IMR-90 (cell line): Measurements from ENCODE around the gene TREM2. TPM values are rescaled to one million over a fixed set of nuclear protein-coding genes. Genes with fewer than 3 reads are reported as not detected.

Experiments used
- ATAC-seq: fragments of 200-7000 bp; cut with Tn5 transposase; 2 replicates; pipeline ENCODE4 v1.9.1; 2020; ENCODE audit warnings: low read depth, mild to moderate bottlenecking, moderate library complexity
- BruUV-seq: library from RNA; stranded (reverse); fragments of 400-500 nt; replicated peaks from 2 replicates; lab custom pipeline; 2021; lab: Mats Ljungman, UMichigan
- CTCF ChIA-PET: fragments of 300-600 bp; formaldehyde crosslinking; extraction: SDS; loops from one replicate; lab custom pipeline; 2021; ENCODE audit warnings: antibody characterized with exemption; lab: Yijun Ruan, JAX
- POLR2A ChIA-PET: fragments of 300-600 bp; sonication (Branson Sonifier 250); formaldehyde crosslinking; loops from one replicate; lab custom pipeline; 2022; ENCODE audit warnings: antibody characterized with exemption; ENCODE audit not compliant: unreplicated experiment; lab: Charles Lee
- DNase-seq: peaks from one replicate; pipeline ENCODE4 v3.0.0; 2013
- H2AFZ ChIP-seq: replicated peaks from 2 replicates; pipeline ENCODE3; 2013; ENCODE audit warnings: low read length, mild to moderate bottlenecking; ENCODE audit not compliant: poor library complexity
- H2AK5ac ChIP-seq: 2 replicates; pipeline ENCODE4 v1.6.1; 2013; ENCODE audit warnings: low read depth, low read length, inconsistent platforms
- H2AK9ac ChIP-seq: replicated peaks from 2 replicates; pipeline ENCODE3; 2013; ENCODE audit warnings: mild to moderate bottlenecking, low read depth, low read length, moderate library complexity; ENCODE audit not compliant: poor library complexity
- H2BK120ac ChIP-seq: 2 replicates; pipeline ENCODE4 v1.6.1; 2013; ENCODE audit warnings: low read depth, low read length, inconsistent platforms
- H2BK15ac ChIP-seq: 3 replicates; pipeline ENCODE4 v1.6.1; 2013; ENCODE audit warnings: low read depth, low read length, inconsistent platforms
- H2BK20ac ChIP-seq: 2 replicates; pipeline ENCODE4 v1.6.1; 2013; ENCODE audit warnings: low read depth, mild to moderate bottlenecking, inconsistent platforms, low read length, moderate library complexity
- H2BK5ac ChIP-seq: 2 replicates; pipeline ENCODE4 v1.6.1; 2013; ENCODE audit warnings: mild to moderate bottlenecking, low read depth, low read length, inconsistent platforms; ENCODE audit not compliant: poor library complexity, severe bottlenecking
- H3K14ac ChIP-seq: replicated peaks from 2 replicates; pipeline ENCODE4 v1.6.1; 2013; ENCODE audit warnings: low read depth, low read length, inconsistent platforms
- H3K18ac ChIP-seq: 2 replicates; pipeline ENCODE4 v1.6.1; 2013; ENCODE audit warnings: low read depth, low read length, control low read depth
- H3K23ac ChIP-seq: 2 replicates; pipeline ENCODE4 v1.6.1; 2013; ENCODE audit warnings: low read depth, low read length, inconsistent platforms
- H3K27ac ChIP-seq: 2 replicates; pipeline ENCODE4 v1.5.1; 2013; ENCODE audit warnings: mild to moderate bottlenecking, control low read depth, low read length; ENCODE audit not compliant: insufficient read depth
- H3K27me3 ChIP-seq: 2 replicates; pipeline ENCODE4 v1.6.1; 2013; ENCODE audit warnings: low read length; ENCODE audit not compliant: control insufficient read depth, insufficient read depth
- H3K36me3 ChIP-seq: 2 replicates; pipeline ENCODE4 v1.6.1; 2013; ENCODE audit warnings: low read length, mixed read lengths; ENCODE audit not compliant: control insufficient read depth, insufficient read depth
- H3K4ac ChIP-seq: 2 replicates; pipeline ENCODE4 v1.6.1; 2013; ENCODE audit warnings: low read depth, low read length, inconsistent platforms
- H3K4me1 ChIP-seq: 2 replicates; pipeline ENCODE4 v1.6.1; 2013; ENCODE audit warnings: low read length, mixed read lengths; ENCODE audit not compliant: control insufficient read depth, insufficient read depth
- H3K4me2 ChIP-seq: 2 replicates; pipeline ENCODE4 v1.6.1; 2013; ENCODE audit warnings: low read depth, mild to moderate bottlenecking, control low read depth, low read length, moderate library complexity
- H3K4me3 ChIP-seq: 2 replicates; pipeline ENCODE4 v1.5.1; 2013; ENCODE audit warnings: low read depth, mild to moderate bottlenecking, control low read depth, low read length, moderate library complexity; ENCODE audit not compliant: insufficient read depth
- H3K56ac ChIP-seq: 2 replicates; pipeline ENCODE4 v1.6.1; 2013; ENCODE audit warnings: low read length, inconsistent platforms; ENCODE audit not compliant: insufficient read depth; ENCODE audit errors: extremely low read depth
- H3K79me1 ChIP-seq, 2 experiments: 2 replicates each; pipeline ENCODE4 v1.6.1; 2013; ENCODE audit warnings: low read length in 2 of 2, inconsistent platforms in 1 of 2, low read depth in 1 of 2
- H3K9ac ChIP-seq: 2 replicates; pipeline ENCODE4 v1.6.1; 2013; ENCODE audit warnings: low read depth, low read length, control low read depth
- H3K9me1 ChIP-seq: 2 replicates; pipeline ENCODE4 v1.6.1; 2013; ENCODE audit warnings: low read length, inconsistent platforms; ENCODE audit not compliant: insufficient read depth
- H3K9me3 ChIP-seq: 2 replicates; pipeline ENCODE4 v1.6.1; 2013; ENCODE audit warnings: low read length; ENCODE audit not compliant: control insufficient read depth, insufficient read depth
- H4K20me1 ChIP-seq: 2 replicates; pipeline ENCODE4 v1.6.1; 2013; ENCODE audit warnings: low read length, inconsistent platforms; ENCODE audit not compliant: insufficient read depth
- H4K5ac ChIP-seq: 2 replicates; pipeline ENCODE4 v1.6.1; 2013; ENCODE audit warnings: mild to moderate bottlenecking, low read depth, low read length, control low read depth
- H4K8ac ChIP-seq, 2 experiments: 2 replicates each; pipeline ENCODE4 v1.6.1; 2013; ENCODE audit warnings: low read depth in 2 of 2, low read length in 2 of 2, control low read depth in 1 of 2, inconsistent platforms in 1 of 2
- H4K91ac ChIP-seq: 2 replicates; pipeline ENCODE4 v1.6.1; 2013; ENCODE audit warnings: low read depth, low read length, inconsistent platforms; ENCODE audit not compliant: insufficient read depth
- BHLHE40 ChIP-seq: fragments of 150-350 bp; IDR thresholded peaks from 2 replicates; pipeline ENCODE4 v1.6.1; 2016; ENCODE audit warnings: mild to moderate bottlenecking, low read depth, low read length
- CEBPB ChIP-seq: IDR thresholded peaks from 2 replicates; pipeline ENCODE4 v1.6.1; 2012; ENCODE audit warnings: low read depth, low read length, improper control_type of control experiment
- CHD1 ChIP-seq: IDR thresholded peaks from 2 replicates; pipeline ENCODE4 v1.6.1; 2012; ENCODE audit warnings: low read depth, low read length, improper control_type of control experiment
- CTCF ChIP-seq: conservative IDR thresholded peaks from 2 replicates; pipeline ENCODE4 v1.5.1; 2012; ENCODE audit warnings: mild to moderate bottlenecking, low read depth, low read length, improper control_type of control experiment
- ELK1 ChIP-seq: fragments of 150-350 bp; IDR thresholded peaks from 2 replicates; pipeline ENCODE4 v1.6.1; 2016; ENCODE audit warnings: low read depth, mild to moderate bottlenecking, low read length, moderate library complexity, borderline replicate concordance
- FOS ChIP-seq: fragments of 150-350 bp; IDR thresholded peaks from 2 replicates; pipeline ENCODE4 v1.6.1; 2016; ENCODE audit warnings: low read depth, low read length
- MAFK ChIP-seq: IDR thresholded peaks from 2 replicates; pipeline ENCODE4 v1.6.1; 2012; ENCODE audit warnings: low read depth, low read length, improper control_type of control experiment
- MAZ ChIP-seq: IDR thresholded peaks from 2 replicates; pipeline ENCODE4 v1.6.1; 2012; ENCODE audit warnings: low read depth, mild to moderate bottlenecking, low read length, improper control_type of control experiment, moderate library complexity, borderline replicate concordance
- MXI1 ChIP-seq: IDR thresholded peaks from 2 replicates; pipeline ENCODE4 v1.6.1; 2012; ENCODE audit warnings: low read depth, mild to moderate bottlenecking, low read length, moderate library complexity, borderline replicate concordance
- NFE2L2 ChIP-seq: fragments of 150-350 bp; IDR thresholded peaks from 2 replicates; pipeline ENCODE4 v1.6.1; 2016; ENCODE audit warnings: low read depth, mild to moderate bottlenecking, low read length
- POLR2A ChIP-seq: IDR thresholded peaks from 2 replicates; pipeline ENCODE4 v1.6.1; 2012; ENCODE audit warnings: mild to moderate bottlenecking, low read depth, low read length
- RAD21 ChIP-seq: IDR thresholded peaks from 2 replicates; pipeline ENCODE4 v1.6.1; 2012; ENCODE audit warnings: low read length, improper control_type of control experiment
- RCOR1 ChIP-seq: IDR thresholded peaks from 2 replicates; pipeline ENCODE4 v1.6.1; 2012; ENCODE audit warnings: mild to moderate bottlenecking, low read length, improper control_type of control experiment; ENCODE audit not compliant: insufficient replicate concordance
- RFX5 ChIP-seq: IDR thresholded peaks from 2 replicates; pipeline ENCODE4 v1.8.0; 2012; ENCODE audit warnings: low read depth, mild to moderate bottlenecking, low read length, moderate library complexity
- SMC3 ChIP-seq: fragments of 150-350 bp; IDR thresholded peaks from 2 replicates; pipeline ENCODE4 v1.6.1; 2016; ENCODE audit warnings: low read depth, mild to moderate bottlenecking, antibody characterized with exemption, low read length, moderate library complexity
- USF2 ChIP-seq: fragments of 150-350 bp; IDR thresholded peaks from 2 replicates; pipeline ENCODE4 v1.6.1; 2017; ENCODE audit warnings: mild to moderate bottlenecking, antibody characterized with exemption, low read length, low read depth
- WGBS, 2 experiments: methylation state at CpG; one replicate each; pipeline versions ENCODE4 v1.1.5 to v1.1.7; 2013; ENCODE audit warnings: missing lambda C conversion rate in 2 of 2; ENCODE audit not compliant: insufficient read length in 1 of 2; ENCODE audit errors: extremely low coverage in 2 of 2; 5-methylcytosine and 5-hydroxymethylcytosine counted together
- dilution Hi-C: fragments of 300-500 bp; cut with HindIII; formaldehyde crosslinking; loops from one replicate; pipeline ENCODE4 v1.14.3; 2018; ENCODE audit warnings: low sequenced_read_pairs; ENCODE audit not compliant: unreplicated experiment
- in situ Hi-C: fragments of 300-500 bp; cut with MboI; formaldehyde crosslinking; loops from 3 replicates; pipeline ENCODE4 v1.14.3; 2019; ENCODE audit warnings: low sequenced_read_pairs, inconsistent platforms, mixed read lengths
- intact Hi-C: fragments of 100-400 bp; cut with micrococcal nuclease; formaldehyde crosslinking; loops from 2 replicates; pipeline ENCODE4 v1.10.0; 2022
- polyA plus RNA-seq, 3 experiments: library from polyadenylated mRNA; depleted of rRNA; stranded (reverse); fragments of >200 nt; gene quantifications; 2 replicates each; pipeline ENCODE4 v1.2.3, GENCODE V29; 2012; ENCODE audit warnings: low replicate concordance in 1 of 3
- total RNA-seq: library from RNA; depleted of rRNA; stranded (reverse); fragments of >200 nt; gene quantifications from 2 replicates; pipeline ENCODE4 v1.2.3, GENCODE V29; 2012

The TREM2 gene
- total and polyA plus RNA-seq, 2 of the 4 experiments (the other 2 are of a cell fraction), result not detected

- no peak overlapping the region for H2AK9ac ChIP-seq
- H3K36me3 ChIP-seq, result no peaks in the 10 kb centered on the region
- dilution Hi-C loops (no loop called here), in situ Hi-C loops (no loop called here), intact Hi-C loops (no loop called here)
- H3K4me1 ChIP-seq, result no peaks in the 10 kb centered on the region
- no TSS peak for BruUV-seq
- H3K9me1 ChIP-seq, result no peaks in the 10 kb centered on the region; the same call in 1 of the 2 replicates
- H3K4ac ChIP-seq, result no peak overlapping the region
- no peak overlapping the region for H3K23ac ChIP-seq
- no peak overlapping the region for H3K9ac ChIP-seq
- POLR2A ChIA-PET, result no interaction called here
- no peak overlapping the region for H2BK20ac ChIP-seq
- no peaks in the 10 kb centered on the region for H3K79me1 ChIP-seq
- no CpG with 5 or more reads among the region's 1 CpG for WGBS, 2 experiments
- no peak overlapping the region for H4K5ac ChIP-seq
- no peak overlapping the region for H3K4me3 ChIP-seq
- H3K14ac ChIP-seq, result no peak overlapping the region
- H2BK120ac ChIP-seq, result no peak overlapping the region
- H2AFZ ChIP-seq, result no peak overlapping the region
- H3K56ac ChIP-seq, result no peak overlapping the region
- no peak for TF ChIP-seq SMC3
- TF ChIP-seq CTCF, result no peak
- no peak for TF ChIP-seq MAZ
- no peak for TF ChIP-seq BHLHE40
- no peak for TF ChIP-seq CEBPB
- no peak for TF ChIP-seq RCOR1
- TF ChIP-seq ELK1, result no peak
- TF ChIP-seq NFE2L2, result no peak
- TF ChIP-seq POLR2A, result no peak
- no peak for TF ChIP-seq RFX5
- TF ChIP-seq RAD21, result no peak
- TF ChIP-seq USF2, result no peak
- TF ChIP-seq MXI1, result no peak
- no peak for TF ChIP-seq FOS
- TF ChIP-seq MAFK, result no peak
- no peak for TF ChIP-seq CHD1
- DNase-seq, result no peak
- no peak overlapping the region for H2BK15ac ChIP-seq
- no peak overlapping the region for H4K91ac ChIP-seq
- H2AK5ac ChIP-seq, result no peak overlapping the region
- H2BK5ac ChIP-seq, result no peak overlapping the region
- no peak overlapping the region for H3K27ac ChIP-seq
- H3K18ac ChIP-seq, result no peak overlapping the region
- no peaks in the 10 kb centered on the region for H3K9me3 ChIP-seq
- H4K20me1 ChIP-seq, result no peaks in the 10 kb centered on the region
- H3K4me2 ChIP-seq, result no peak overlapping the region
- no peak for ATAC-seq
- no peak overlapping the region for H4K8ac ChIP-seq
- no peaks in the 10 kb centered on the region for H3K27me3 ChIP-seq
- CTCF ChIA-PET, result interaction anchor here (1.4 kb wide), 1 partner anchor 11 kb away, joined by 10 read pairs; no protein-coding TSS in a partner anchor
Measured at GRCh38 chr6:41120058-41120457, 42.9 kb downstream of the TREM2 start.
